MM.1S (cell line): ENCODE data around the gene LMBRD1.

Experiments used
- DNase-seq: peaks from one replicate; pipeline ENCODE4 v3.0.0-alpha.2; 2015
- H2AFZ ChIP-seq: fragments of 300-600 bp; sonication (generic); 2 replicates; pipeline ENCODE4 v1.6.0; 2016; ENCODE audit warnings: antibody characterized with exemption, low read length
- H3F3A ChIP-seq: fragments of 300-600 bp; sonication (generic); 2 replicates; pipeline ENCODE4 v1.6.1; 2016; ENCODE audit warnings: mild to moderate bottlenecking, antibody characterized with exemption, low read length, moderate library complexity, mixed read lengths; ENCODE audit not compliant: insufficient read depth
- H3K27ac ChIP-seq: fragments of 300-600 bp; sonication (generic); 2 replicates; pipeline ENCODE4 v1.5.1; 2016; ENCODE audit warnings: mild to moderate bottlenecking, low read length
- H3K27me3 ChIP-seq: fragments of 300-600 bp; sonication (generic); replicated peaks from 2 replicates; pipeline ENCODE4 v1.6.0; 2016; ENCODE audit warnings: low read length; ENCODE audit not compliant: insufficient read depth
- H3K36me3 ChIP-seq: fragments of 300-600 bp; sonication (generic); replicated peaks from 2 replicates; pipeline ENCODE4 v1.6.1; 2016; ENCODE audit warnings: mild to moderate bottlenecking, low read length, mixed read lengths; ENCODE audit not compliant: insufficient read depth
- H3K4me1 ChIP-seq: fragments of 300-600 bp; sonication (generic); 2 replicates; pipeline ENCODE4 v1.6.1; 2016; ENCODE audit warnings: low read length, mixed read lengths
- H3K4me2 ChIP-seq: fragments of 300-600 bp; sonication (generic); 2 replicates; pipeline ENCODE4 v1.6.0; 2016; ENCODE audit warnings: low read depth, low read length
- H3K4me3 ChIP-seq: fragments of 300-600 bp; sonication (generic); 2 replicates; pipeline ENCODE4 v1.5.1; 2016; ENCODE audit warnings: low read length, mixed read lengths
- H3K79me2 ChIP-seq: fragments of 300-600 bp; sonication (generic); 2 replicates; pipeline ENCODE4 v1.6.1; 2016; ENCODE audit warnings: mixed run types, low read length, mixed read lengths
- H3K9ac ChIP-seq: fragments of 300-600 bp; sonication (generic); 2 replicates; pipeline ENCODE4 v1.6.1; 2016; ENCODE audit warnings: low read length, mixed read lengths
- H3K9me2 ChIP-seq: fragments of 300-600 bp; sonication (generic); replicated peaks from 2 replicates; pipeline ENCODE4 v1.6.1; 2016; ENCODE audit warnings: mild to moderate bottlenecking, low read length, mixed read lengths; ENCODE audit not compliant: insufficient read depth
- H3K9me3 ChIP-seq: fragments of 300-600 bp; sonication (generic); replicated peaks from 2 replicates; pipeline ENCODE4 v1.6.1; 2016; ENCODE audit warnings: mild to moderate bottlenecking, low read length, mixed read lengths; ENCODE audit not compliant: insufficient read depth
- H4K20me1 ChIP-seq: fragments of 300-600 bp; sonication (generic); 2 replicates; pipeline ENCODE4 v1.6.1; 2016; ENCODE audit warnings: mild to moderate bottlenecking, low read length, moderate library complexity, mixed read lengths; ENCODE audit not compliant: insufficient read depth
- CTCF ChIP-seq: fragments of 300-600 bp; sonication (generic); IDR thresholded peaks from 2 replicates; pipeline ENCODE4 v1.5.1; 2016; ENCODE audit warnings: antibody characterized with exemption, low read length, mixed read lengths
- EZH2 ChIP-seq: fragments of 300-600 bp; sonication (generic); optimal IDR thresholded peaks from 2 replicates; pipeline ENCODE3; 2017; ENCODE audit warnings: low read depth, mild to moderate bottlenecking, antibody characterized with exemption, low read length, mixed read lengths
- EZH2phosphoT487 ChIP-seq: fragments of 300-600 bp; sonication (generic); IDR thresholded peaks from 2 replicates; pipeline ENCODE4 v1.6.1; 2018; ENCODE audit warnings: antibody characterized with exemption, low read length

Gene LMBRD1

GRCh38 chr6:69627625-69628024, 169.2 kb downstream of the LMBRD1 start:
- Histone ChIP-seq H3K79me2 (no peaks in the 10 kb centered on the region), H3K27ac (no peak overlapping the region), H3K4me1 (peaks cover 16% of the 10 kb centered on the region), H3K4me3 (no peak overlapping the region), H3K27me3 (no peaks in the 10 kb centered on the region), H3K9ac (no peak overlapping the region), H3K9me2 (no peaks in the 10 kb centered on the region), H3F3A (peaks cover 13% of the 10 kb centered on the region), H3K36me3 (no peaks in the 10 kb centered on the region), H2AFZ (no peak overlapping the region), H3K4me2 (no peak overlapping the region), H3K9me3 (no peaks in the 10 kb centered on the region), H4K20me1 (no peaks in the 10 kb centered on the region)
- DNase-seq: no peak
- TF ChIP-seq CTCF (no peak), EZH2phosphoT487 (no peak), EZH2 (no peak)

GRCh38 chr6:69624944-69625343, 171.9 kb downstream of the LMBRD1 start:
- no peak overlapping the region for H3K4me3 ChIP-seq
- no peaks in the 10 kb centered on the region for H3K27me3 ChIP-seq
- no peaks in the 10 kb centered on the region for H3K4me1 ChIP-seq
- H3K9me3 ChIP-seq: no peaks in the 10 kb centered on the region
- no peak overlapping the region for H3K27ac ChIP-seq
- no peaks in the 10 kb centered on the region for H3K9me2 ChIP-seq
- H3F3A ChIP-seq: no peaks in the 10 kb centered on the region
- H3K79me2 ChIP-seq: no peaks in the 10 kb centered on the region
- no peaks in the 10 kb centered on the region for H4K20me1 ChIP-seq
- TF ChIP-seq EZH2 (no peak), CTCF (no peak), EZH2phosphoT487 (no peak)
- no peak overlapping the region for H3K4me2 ChIP-seq
- no peak overlapping the region for H3K9ac ChIP-seq
- no peak for DNase-seq
- H2AFZ ChIP-seq: no peak overlapping the region
- no peaks in the 10 kb centered on the region for H3K36me3 ChIP-seq
